Measurements from ENCODE around the gene AATK.

AATK gene

DNA sequence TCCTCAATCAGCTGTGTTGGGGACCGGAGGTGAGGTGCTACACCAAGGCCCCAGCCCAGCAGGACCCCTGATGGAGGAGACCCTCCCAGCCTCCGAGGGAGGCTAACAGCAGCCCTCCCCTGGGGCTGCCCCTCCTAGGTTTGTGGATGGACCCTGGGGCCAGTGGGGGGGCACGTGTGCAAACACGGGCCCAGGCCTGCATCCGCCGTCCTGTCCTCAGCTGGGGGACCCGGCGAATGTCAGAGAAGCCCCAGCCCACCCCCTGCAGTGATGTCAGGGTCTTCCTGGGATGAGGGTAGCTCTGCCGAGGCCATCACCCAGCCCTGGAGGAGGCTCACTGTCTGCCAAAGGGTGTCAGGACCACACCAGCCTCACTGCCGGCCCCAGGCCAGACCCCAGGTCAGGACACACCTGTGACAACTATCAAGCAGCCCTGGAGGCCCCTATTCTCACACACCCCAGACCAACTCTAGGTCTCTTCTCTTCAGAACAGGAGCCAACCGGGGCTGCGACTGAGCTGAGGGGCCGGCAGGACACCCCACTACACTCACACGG is 30.0 kb upstream of the AATK start:
- no peak for DNase-seq (ENCODE audit: low read depth in 1 of 2, low spot score in 1 of 2)
- TF ChIP-seq GABPA (IDR thresholded peaks at IDR 0.05; ENCODE audit: low read depth) (no peak), POLR2AphosphoS5 (IDR thresholded peaks at IDR 0.05; ENCODE audit: low read depth) (no peak), SPI1 (IDR thresholded peaks at IDR 0.05; ENCODE audit: borderline replicate concordance, low read depth) (no peak)
- TF ChIP-seq, protein P1, sequence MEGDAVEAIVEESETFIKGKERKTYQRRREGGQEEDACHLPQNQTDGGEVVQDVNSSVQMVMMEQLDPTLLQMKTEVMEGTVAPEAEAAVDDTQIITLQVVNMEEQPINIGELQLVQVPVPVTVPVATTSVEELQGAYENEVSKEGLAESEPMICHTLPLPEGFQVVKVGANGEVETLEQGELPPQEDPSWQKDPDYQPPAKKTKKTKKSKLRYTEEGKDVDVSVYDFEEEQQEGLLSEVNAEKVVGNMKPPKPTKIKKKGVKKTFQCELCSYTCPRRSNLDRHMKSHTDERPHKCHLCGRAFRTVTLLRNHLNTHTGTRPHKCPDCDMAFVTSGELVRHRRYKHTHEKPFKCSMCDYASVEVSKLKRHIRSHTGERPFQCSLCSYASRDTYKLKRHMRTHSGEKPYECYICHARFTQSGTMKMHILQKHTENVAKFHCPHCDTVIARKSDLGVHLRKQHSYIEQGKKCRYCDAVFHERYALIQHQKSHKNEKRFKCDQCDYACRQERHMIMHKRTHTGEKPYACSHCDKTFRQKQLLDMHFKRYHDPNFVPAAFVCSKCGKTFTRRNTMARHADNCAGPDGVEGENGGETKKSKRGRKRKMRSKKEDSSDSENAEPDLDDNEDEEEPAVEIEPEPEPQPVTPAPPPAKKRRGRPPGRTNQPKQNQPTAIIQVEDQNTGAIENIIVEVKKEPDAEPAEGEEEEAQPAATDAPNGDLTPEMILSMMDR (IDR thresholded peaks at IDR 0.05; ENCODE audit: insufficient read depth, low read length) = no peak
- TF ChIP-seq, protein P2, sequence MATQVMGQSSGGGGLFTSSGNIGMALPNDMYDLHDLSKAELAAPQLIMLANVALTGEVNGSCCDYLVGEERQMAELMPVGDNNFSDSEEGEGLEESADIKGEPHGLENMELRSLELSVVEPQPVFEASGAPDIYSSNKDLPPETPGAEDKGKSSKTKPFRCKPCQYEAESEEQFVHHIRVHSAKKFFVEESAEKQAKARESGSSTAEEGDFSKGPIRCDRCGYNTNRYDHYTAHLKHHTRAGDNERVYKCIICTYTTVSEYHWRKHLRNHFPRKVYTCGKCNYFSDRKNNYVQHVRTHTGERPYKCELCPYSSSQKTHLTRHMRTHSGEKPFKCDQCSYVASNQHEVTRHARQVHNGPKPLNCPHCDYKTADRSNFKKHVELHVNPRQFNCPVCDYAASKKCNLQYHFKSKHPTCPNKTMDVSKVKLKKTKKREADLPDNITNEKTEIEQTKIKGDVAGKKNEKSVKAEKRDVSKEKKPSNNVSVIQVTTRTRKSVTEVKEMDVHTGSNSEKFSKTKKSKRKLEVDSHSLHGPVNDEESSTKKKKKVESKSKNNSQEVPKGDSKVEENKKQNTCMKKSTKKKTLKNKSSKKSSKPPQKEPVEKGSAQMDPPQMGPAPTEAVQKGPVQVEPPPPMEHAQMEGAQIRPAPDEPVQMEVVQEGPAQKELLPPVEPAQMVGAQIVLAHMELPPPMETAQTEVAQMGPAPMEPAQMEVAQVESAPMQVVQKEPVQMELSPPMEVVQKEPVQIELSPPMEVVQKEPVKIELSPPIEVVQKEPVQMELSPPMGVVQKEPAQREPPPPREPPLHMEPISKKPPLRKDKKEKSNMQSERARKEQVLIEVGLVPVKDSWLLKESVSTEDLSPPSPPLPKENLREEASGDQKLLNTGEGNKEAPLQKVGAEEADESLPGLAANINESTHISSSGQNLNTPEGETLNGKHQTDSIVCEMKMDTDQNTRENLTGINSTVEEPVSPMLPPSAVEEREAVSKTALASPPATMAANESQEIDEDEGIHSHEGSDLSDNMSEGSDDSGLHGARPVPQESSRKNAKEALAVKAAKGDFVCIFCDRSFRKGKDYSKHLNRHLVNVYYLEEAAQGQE (IDR thresholded peaks at IDR 0.05; ENCODE audit: insufficient replicate concordance, low read depth) = no peak
- no peaks in the 10 kb centered on the region for H3K27me3 ChIP-seq (ENCODE audit: insufficient read depth, poor library complexity, severe bottlenecking)
- H3K4me3 ChIP-seq (replicated peaks; ENCODE audit: insufficient read depth, low read length) = no peak overlapping the region
- H3K27ac ChIP-seq (replicated peaks) = no peak overlapping the region

DNA sequence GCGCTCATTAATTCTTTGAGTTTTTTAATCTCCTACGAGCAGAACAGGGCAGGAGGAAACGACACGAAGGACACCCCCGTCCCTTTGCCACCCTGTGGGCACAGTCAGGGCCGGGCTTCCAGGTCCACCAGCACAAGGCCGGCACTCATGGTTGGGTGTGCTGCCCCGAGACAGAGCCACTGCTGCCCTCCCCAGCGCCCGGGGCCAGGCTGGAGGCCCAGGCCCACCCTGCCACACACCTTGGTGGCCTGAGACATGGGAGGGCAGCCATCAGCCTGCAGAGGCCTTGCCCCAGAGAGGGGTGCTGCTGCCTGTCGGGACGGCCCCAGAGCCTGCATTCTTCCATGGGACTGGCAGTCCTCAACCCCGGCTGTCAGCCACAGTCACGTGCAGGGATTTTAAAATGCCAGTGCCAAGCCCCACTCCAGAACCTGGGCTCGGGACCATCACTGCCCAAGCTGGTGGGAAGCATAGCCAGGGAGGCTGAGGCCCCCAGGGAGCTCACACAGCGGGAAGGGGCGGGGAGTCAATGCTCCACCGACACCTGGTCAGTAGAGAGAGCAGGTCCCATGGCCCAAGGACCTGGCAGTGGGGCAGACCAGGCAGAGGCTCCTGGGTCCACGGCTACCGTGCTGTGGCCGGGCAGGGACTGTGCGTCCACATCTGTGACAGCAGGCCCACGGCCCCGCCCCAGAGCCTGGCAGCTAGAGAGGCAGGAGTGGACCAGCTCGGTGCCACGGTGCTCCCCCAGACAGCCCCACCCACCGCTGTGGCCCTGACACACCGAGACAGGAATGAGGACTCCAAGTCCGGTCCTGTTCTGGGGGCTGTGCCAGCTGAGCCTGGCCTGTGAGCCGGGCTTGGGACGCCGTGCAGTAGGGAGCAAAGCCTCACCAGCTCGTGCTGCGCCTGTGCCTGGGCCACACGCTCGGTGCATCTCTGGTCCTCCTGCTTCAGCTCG is 29.2 kb upstream of the AATK start:
- Histone ChIP-seq H3K4me3 (replicated peaks; ENCODE audit: insufficient read depth, low read length) (no peak overlapping the region), H3K27ac (replicated peaks) (no peak overlapping the region), H3K27me3 (ENCODE audit: insufficient read depth, poor library complexity, severe bottlenecking) (no peaks in the 10 kb centered on the region)
- no peak for TF ChIP-seq POLR2AphosphoS5 (IDR thresholded peaks at IDR 0.05; ENCODE audit: low read depth)
- TF ChIP-seq, protein P2 (IDR thresholded peaks at IDR 0.05; ENCODE audit: insufficient replicate concordance, low read depth) = no peak
- DNase-seq (ENCODE audit: low read depth in 1 of 2, low spot score in 1 of 2) = no peak

DNA sequence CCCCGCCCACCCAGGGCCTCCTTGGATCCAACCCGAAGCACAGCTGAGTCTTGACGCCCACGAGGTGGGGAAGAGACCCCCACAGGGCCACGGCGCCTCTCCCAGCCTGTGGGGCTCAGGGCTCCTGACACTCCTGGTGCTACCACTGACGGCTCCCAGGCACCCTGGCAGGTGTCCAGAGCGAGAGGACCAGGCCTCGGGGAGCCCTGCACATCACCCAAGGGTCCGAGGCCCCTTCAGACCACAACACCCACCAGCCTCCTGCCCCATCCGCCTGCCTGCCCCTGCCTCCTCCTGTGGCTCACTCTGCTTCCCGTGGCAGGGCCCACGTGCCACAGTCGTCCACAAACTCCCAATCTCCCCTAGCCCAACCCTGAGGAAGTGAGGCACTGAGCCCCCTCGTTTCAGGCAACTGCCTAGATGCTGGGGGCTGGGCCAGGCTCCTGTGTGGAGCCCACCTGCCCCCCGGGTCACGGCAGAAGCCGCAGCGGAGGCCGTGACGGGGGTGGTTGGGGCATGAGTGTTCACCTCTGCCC is 28.3 kb upstream of the AATK start:
- no peak overlapping the region for H3K27ac ChIP-seq (replicated peaks)
- DNase-seq (ENCODE audit: low read depth in 1 of 2, low spot score in 1 of 2) = no peak
- no peak overlapping the region for H3K4me3 ChIP-seq (replicated peaks; ENCODE audit: insufficient read depth, low read length)
- H3K27me3 ChIP-seq (ENCODE audit: insufficient read depth, poor library complexity, severe bottlenecking) = no peaks in the 10 kb centered on the region
- TF ChIP-seq, protein P2 (IDR thresholded peaks at IDR 0.05; ENCODE audit: insufficient replicate concordance, low read depth) = no peak
- TF ChIP-seq SPI1 (IDR thresholded peaks at IDR 0.05; ENCODE audit: borderline replicate concordance, low read depth) (no peak), POLR2AphosphoS5 (IDR thresholded peaks at IDR 0.05; ENCODE audit: low read depth) (no peak), GABPA (IDR thresholded peaks at IDR 0.05; ENCODE audit: low read depth) (no peak)
- TF ChIP-seq, protein P1 (IDR thresholded peaks at IDR 0.05; ENCODE audit: insufficient read depth, low read length) = no peak
